ENCODE measurements around the gene S100A6. TPM values are rescaled to one million over a fixed set of nuclear protein-coding genes. Genes with fewer than 3 reads are reported as not detected.

Gene S100A6
- total RNA-seq, 1 experiment from 2014 or later = 1,633 TPM

DNA sequence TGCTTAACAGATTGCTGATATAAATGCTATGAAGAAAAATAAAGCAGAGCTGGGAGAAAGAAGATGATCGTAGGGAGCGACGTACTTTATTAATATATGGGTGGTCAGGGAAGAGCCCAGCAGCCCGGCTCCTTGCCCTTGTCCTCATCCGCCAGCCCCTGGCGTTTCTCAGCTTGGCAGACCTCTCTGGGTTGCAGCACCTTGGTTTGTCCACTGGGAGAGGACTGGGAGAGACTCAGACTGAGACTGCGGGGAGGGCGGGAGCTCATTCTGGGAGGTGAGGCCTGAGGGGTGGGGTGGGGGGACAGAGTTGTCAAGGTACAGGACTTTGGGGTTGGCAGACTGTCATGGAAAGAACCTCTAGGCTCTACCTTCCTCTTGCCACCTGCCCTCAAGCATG is 16.5 kb upstream of the S100A6 start:
- TF ChIP-seq EZH2 (IDR thresholded peaks at IDR 0.05) = no peak
- TF ChIP-seq JUND (IDR thresholded peaks at IDR 0.05) = no peak
- TF ChIP-seq SRF (IDR thresholded peaks at IDR 0.05; ENCODE audit: low read depth) = no peak
- TF ChIP-seq, protein P1, sequence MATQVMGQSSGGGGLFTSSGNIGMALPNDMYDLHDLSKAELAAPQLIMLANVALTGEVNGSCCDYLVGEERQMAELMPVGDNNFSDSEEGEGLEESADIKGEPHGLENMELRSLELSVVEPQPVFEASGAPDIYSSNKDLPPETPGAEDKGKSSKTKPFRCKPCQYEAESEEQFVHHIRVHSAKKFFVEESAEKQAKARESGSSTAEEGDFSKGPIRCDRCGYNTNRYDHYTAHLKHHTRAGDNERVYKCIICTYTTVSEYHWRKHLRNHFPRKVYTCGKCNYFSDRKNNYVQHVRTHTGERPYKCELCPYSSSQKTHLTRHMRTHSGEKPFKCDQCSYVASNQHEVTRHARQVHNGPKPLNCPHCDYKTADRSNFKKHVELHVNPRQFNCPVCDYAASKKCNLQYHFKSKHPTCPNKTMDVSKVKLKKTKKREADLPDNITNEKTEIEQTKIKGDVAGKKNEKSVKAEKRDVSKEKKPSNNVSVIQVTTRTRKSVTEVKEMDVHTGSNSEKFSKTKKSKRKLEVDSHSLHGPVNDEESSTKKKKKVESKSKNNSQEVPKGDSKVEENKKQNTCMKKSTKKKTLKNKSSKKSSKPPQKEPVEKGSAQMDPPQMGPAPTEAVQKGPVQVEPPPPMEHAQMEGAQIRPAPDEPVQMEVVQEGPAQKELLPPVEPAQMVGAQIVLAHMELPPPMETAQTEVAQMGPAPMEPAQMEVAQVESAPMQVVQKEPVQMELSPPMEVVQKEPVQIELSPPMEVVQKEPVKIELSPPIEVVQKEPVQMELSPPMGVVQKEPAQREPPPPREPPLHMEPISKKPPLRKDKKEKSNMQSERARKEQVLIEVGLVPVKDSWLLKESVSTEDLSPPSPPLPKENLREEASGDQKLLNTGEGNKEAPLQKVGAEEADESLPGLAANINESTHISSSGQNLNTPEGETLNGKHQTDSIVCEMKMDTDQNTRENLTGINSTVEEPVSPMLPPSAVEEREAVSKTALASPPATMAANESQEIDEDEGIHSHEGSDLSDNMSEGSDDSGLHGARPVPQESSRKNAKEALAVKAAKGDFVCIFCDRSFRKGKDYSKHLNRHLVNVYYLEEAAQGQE (IDR thresholded peaks at IDR 0.05; ENCODE audit: low read depth) = no peak
- TF ChIP-seq YY1 (IDR thresholded peaks at IDR 0.05; ENCODE audit: extremely low read depth, insufficient replicate concordance, low read depth, low read length) = no peak
- TF ChIP-seq, protein P2, sequence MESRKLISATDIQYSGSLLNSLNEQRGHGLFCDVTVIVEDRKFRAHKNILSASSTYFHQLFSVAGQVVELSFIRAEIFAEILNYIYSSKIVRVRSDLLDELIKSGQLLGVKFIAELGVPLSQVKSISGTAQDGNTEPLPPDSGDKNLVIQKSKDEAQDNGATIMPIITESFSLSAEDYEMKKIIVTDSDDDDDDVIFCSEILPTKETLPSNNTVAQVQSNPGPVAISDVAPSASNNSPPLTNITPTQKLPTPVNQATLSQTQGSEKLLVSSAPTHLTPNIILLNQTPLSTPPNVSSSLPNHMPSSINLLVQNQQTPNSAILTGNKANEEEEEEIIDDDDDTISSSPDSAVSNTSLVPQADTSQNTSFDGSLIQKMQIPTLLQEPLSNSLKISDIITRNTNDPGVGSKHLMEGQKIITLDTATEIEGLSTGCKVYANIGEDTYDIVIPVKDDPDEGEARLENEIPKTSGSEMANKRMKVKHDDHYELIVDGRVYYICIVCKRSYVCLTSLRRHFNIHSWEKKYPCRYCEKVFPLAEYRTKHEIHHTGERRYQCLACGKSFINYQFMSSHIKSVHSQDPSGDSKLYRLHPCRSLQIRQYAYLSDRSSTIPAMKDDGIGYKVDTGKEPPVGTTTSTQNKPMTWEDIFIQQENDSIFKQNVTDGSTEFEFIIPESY (IDR thresholded peaks at IDR 0.05; ENCODE audit: extremely low read depth, insufficient replicate concordance, low read length) = no peak
- TF ChIP-seq, protein P3, sequence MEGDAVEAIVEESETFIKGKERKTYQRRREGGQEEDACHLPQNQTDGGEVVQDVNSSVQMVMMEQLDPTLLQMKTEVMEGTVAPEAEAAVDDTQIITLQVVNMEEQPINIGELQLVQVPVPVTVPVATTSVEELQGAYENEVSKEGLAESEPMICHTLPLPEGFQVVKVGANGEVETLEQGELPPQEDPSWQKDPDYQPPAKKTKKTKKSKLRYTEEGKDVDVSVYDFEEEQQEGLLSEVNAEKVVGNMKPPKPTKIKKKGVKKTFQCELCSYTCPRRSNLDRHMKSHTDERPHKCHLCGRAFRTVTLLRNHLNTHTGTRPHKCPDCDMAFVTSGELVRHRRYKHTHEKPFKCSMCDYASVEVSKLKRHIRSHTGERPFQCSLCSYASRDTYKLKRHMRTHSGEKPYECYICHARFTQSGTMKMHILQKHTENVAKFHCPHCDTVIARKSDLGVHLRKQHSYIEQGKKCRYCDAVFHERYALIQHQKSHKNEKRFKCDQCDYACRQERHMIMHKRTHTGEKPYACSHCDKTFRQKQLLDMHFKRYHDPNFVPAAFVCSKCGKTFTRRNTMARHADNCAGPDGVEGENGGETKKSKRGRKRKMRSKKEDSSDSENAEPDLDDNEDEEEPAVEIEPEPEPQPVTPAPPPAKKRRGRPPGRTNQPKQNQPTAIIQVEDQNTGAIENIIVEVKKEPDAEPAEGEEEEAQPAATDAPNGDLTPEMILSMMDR (IDR thresholded peaks at IDR 0.05 in 2 of 3, conservative IDR thresholded peaks at IDR 0.05 in 1 of 3; ENCODE audit: borderline replicate concordance in 1 of 3, insufficient read depth in 1 of 3, low read depth in 2 of 3, low read length in 2 of 3) = peak in 2 of 3 experiments; percentile 36 to 46; a peak in 4 of 6 replicates
- Histone ChIP-seq H3K27ac (ENCODE audit: low read depth, low read length) (no peak overlapping the region), H2AFZ (ENCODE audit: low read depth, low read length, poor library complexity, severe bottlenecking) (no peak overlapping the region), H3K79me2 (ENCODE audit: insufficient read depth, low read length) (no peaks in the 10 kb centered on the region), H3K9ac (ENCODE audit: low read length) (peak overlapping the region; percentile 20; the same call in 1 of the 2 replicates), H3K27me3 (ENCODE audit: insufficient read depth, low read length) (no peaks in the 10 kb centered on the region), H3K4me2 (ENCODE audit: low read length) (peak overlapping the region; percentile 42; the same call in 1 of the 2 replicates), H4K20me1 (ENCODE audit: insufficient read depth) (no peaks in the 10 kb centered on the region), H3K36me3 (ENCODE audit: control insufficient read depth in 1 of 2, insufficient read depth in 2 of 2, low read length in 2 of 2) (no peaks in the 10 kb centered on the region), H3K4me1 (ENCODE audit: control insufficient read depth in 1 of 2, insufficient read depth in 2 of 2, low read length in 2 of 2) (peaks cover 45 to 73% of the 10 kb centered on the region in 2 experiments), H3K9me3 (ENCODE audit: control insufficient read depth in 1 of 2, insufficient read depth in 1 of 2, low read depth in 1 of 2, low read length in 2 of 2) (no peaks in the 10 kb centered on the region), H3K9me2 (ENCODE audit: insufficient read depth) (no peaks in the 10 kb centered on the region), H3K4me3 (replicated peaks in 1 of 2; ENCODE audit: low read depth in 1 of 2, low read length in 2 of 2) (no peak overlapping the region)
- ChIA-PET POLR2A (interaction anchor here (1.1 to 8.1 kb wide), 5 partner anchors 9 to 46 kb away, joined by 3 to 78 read pairs (median 8); partner anchors contain the start of genes S100A2 and S100A6), CTCF (interaction anchor here (1.0 to 2.6 kb wide), 5 partner anchors 9 to 41 kb away, joined by 3 to 11 read pairs (median 3); no protein-coding TSS in a partner anchor), RAD21 (ENCODE audit: low non-redundant PET in 1 of 2, low total read pairs in 2 of 2, uncharacterized antibody in 2 of 2, unreplicated experiment in 2 of 2) (interaction anchor here in 1 of 2 experiments (0.6 kb wide), 1 partner anchor 20 kb away, joined by 3 read pairs; no protein-coding TSS in a partner anchor)
- ATAC-seq = peak; percentile 54
- intact Hi-C loops (cut with micrococcal nuclease) = no loop called here
- DNase-seq (ENCODE audit: low read depth, low spot score) = no peak
- BruUV-seq (replicated peaks) = no TSS peak

All from HCT116 (cell line).